ENCODE measurements around the gene GSTA4. TPM values are rescaled to one million over a fixed set of nuclear protein-coding genes. Genes with fewer than 3 reads are reported as not detected.
"Not testable (repeated sequence)": the region's sequence is repeated elsewhere in the genome, so short reads cannot be mapped to it uniquely, and the experiment has no call there.

Gene GSTA4
- total and polyA plus RNA-seq, 7 experiments from 2014 or later, result 0.31 to 3.3 (median 0.73) TPM; not detected in 1

DNA sequence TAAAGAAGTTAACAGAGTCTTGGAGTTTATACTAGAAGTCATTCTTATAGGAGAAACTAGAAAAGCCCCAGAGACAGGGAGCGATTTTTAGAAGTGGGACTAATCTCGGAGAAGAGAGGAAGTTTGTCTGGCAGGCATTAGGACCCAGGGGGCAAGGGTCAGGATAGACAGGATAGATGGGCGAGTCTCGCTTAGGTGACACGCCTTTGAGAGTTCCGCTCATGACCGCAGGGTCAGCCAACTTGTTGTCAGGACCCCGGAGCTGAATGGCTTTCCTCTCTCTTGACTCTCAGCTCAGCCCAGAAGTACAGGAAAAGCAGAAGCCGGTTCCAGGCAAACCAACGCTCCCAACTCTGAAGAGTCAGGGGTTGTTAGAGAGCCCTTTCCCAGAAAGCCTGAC is 34.1 kb downstream of the GSTA4 start:
- H3K36me3 Mint-ChIP-seq, H3K9me3 Mint-ChIP-seq: not testable (repeated sequence)

DNA sequence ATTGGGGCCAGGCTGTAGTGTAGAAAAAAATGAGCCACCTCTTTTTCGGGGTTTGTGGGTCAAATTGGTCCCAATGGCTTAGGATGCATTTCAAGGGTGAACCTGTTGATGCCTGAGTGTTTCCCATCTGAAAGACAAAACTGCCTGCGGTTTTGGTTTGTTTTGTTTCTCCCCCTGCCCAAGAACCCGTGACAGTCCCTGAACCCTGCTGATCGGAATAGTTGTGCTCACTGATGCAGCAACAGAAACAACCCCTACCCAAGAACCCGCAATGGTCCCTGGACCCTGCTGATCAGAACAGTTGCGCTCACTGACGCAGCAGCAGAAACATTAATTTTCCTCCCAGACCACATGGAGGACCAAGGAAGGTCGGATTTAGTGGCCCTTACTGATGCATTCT is 34.9 kb downstream of the GSTA4 start:
- H3K4me1 ChIP-seq (ENCODE audit: control insufficient read depth in 2 of 2, insufficient read depth in 2 of 2, low read length in 2 of 2); POLR2A ChIA-PET; DNase-seq; H3K4me1 Mint-ChIP-seq; CTCF ChIA-PET; H3K4me3 ChIP-seq (ENCODE audit: low read length); H3K27ac ChIP-seq (ENCODE audit: low read depth, low read length); H3K36me3 ChIP-seq (ENCODE audit: control insufficient read depth in 2 of 3, insufficient read depth in 3 of 3, low read length in 3 of 3); H3K27me3 ChIP-seq (ENCODE audit: control insufficient read depth in 2 of 2, insufficient read depth in 2 of 2, low read length in 2 of 2); H3K27me3 Mint-ChIP-seq; H3K27ac Mint-ChIP-seq; H3K36me3 Mint-ChIP-seq; H3K9me3 Mint-ChIP-seq; ATAC-seq; H3K9me3 ChIP-seq (ENCODE audit: control insufficient read depth in 2 of 3, low read length in 3 of 3); H3K4me3 Mint-ChIP-seq; intact Hi-C loops (cut with micrococcal nuclease): not testable (repeated sequence)

More for the DNA sequence above, 34.1 kb downstream of the GSTA4 start:
- H3K27me3 ChIP-seq (ENCODE audit: control insufficient read depth in 2 of 2, insufficient read depth in 2 of 2, low read length in 2 of 2); H3K27ac ChIP-seq (ENCODE audit: low read depth, low read length); H3K27me3 Mint-ChIP-seq; DNase-seq; H3K4me3 Mint-ChIP-seq; H3K4me3 ChIP-seq (ENCODE audit: low read length); H3K9me3 ChIP-seq (ENCODE audit: control insufficient read depth in 2 of 3, low read length in 3 of 3); POLR2A ChIA-PET; H3K4me1 Mint-ChIP-seq; H3K36me3 ChIP-seq (ENCODE audit: control insufficient read depth in 2 of 3, insufficient read depth in 3 of 3, low read length in 3 of 3); CTCF ChIA-PET; ATAC-seq; H3K4me1 ChIP-seq (ENCODE audit: control insufficient read depth in 2 of 2, insufficient read depth in 2 of 2, low read length in 2 of 2); intact Hi-C loops (cut with micrococcal nuclease): not testable (repeated sequence)
- H3K27ac Mint-ChIP-seq, result peak overlapping the region in 1 of 9 donors; percentile 57

DNA sequence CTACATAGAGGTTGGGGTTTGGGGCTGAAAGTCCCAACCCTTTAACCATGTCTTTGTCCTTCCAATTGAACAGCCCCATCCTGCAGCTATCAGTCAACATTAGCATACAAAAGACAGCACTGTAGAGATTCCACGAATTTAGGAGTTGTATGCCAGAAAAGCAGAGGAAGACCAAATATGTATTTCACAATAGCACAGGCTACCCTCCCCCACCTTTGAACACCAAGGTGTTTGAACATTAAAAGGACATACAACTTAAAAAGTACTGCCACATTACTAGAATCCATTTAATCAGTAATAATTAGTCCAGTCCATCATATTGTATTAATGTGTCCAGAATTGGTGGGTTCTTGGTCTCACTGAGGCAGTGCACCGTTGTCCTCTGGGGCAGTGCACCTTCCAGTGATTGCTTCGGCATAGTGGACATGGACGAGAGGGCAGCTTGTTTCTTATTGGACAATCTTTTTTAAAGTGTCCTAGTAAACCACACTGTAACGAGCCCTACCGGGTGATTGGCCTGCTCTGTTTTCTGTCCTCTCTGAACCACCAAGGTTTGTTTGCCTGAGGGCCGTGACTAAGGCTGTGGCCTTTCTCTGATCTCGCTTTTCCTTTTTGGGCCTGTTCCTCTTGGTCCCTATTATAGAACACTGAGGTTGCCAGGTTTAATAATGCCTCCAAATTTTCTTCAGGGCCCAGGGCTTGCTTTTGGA is 36.4 kb downstream of the GSTA4 start:
- H3K4me3 ChIP-seq (ENCODE audit: low read length), result no peak overlapping the region
- intact Hi-C loops (cut with micrococcal nuclease), result no loop called here
- H3K27ac ChIP-seq (ENCODE audit: low read depth, low read length), result no peak overlapping the region
- Mint-ChIP-seq H3K27me3 (peaks cover 0 to 9% (median 2%) of the 10 kb centered on the region in 5 donors), H3K4me3 (no peak overlapping the region), H3K9me3 (peaks cover 0 to 3% (median 0%) of the 10 kb centered on the region in 11 donors), H3K4me1 (no peaks in the 10 kb centered on the region), H3K27ac (no peak overlapping the region), H3K36me3 (no peaks in the 10 kb centered on the region)
- no peaks in the 10 kb centered on the region for H3K4me1 ChIP-seq (ENCODE audit: control insufficient read depth in 2 of 2, insufficient read depth in 2 of 2, low read length in 2 of 2)
- ChIA-PET CTCF (no interaction called here), POLR2A (no interaction called here)
- no peaks in the 10 kb centered on the region for H3K36me3 ChIP-seq (ENCODE audit: control insufficient read depth in 2 of 3, insufficient read depth in 3 of 3, low read length in 3 of 3)
- ATAC-seq, result no peak
- no peaks in the 10 kb centered on the region for H3K27me3 ChIP-seq (ENCODE audit: control insufficient read depth in 2 of 2, insufficient read depth in 2 of 2, low read length in 2 of 2)
- DNase-seq, result no peak
- no peaks in the 10 kb centered on the region for H3K9me3 ChIP-seq (ENCODE audit: control insufficient read depth in 2 of 3, low read length in 3 of 3)

DNA sequence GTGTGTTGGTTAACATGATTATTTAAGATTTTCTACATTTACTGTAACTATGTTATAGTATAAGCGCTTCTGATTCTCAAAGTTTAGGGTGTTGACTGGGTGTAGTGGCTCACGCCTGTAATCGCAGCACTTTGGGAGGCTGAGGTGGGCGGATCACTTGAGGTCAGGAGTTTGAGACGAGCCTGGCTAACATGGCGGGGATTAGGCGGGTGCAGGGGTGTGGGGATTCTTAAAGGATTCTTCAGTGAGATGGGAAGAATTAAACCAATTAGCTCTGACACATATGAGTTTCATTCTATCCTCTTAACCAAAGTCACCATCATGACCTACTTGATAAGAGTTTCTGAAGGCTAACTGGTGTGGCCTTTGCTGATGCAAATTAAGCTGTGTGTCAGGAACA is 39.2 kb downstream of the GSTA4 start:
- DNase-seq, result no peak
- POLR2A ChIA-PET, result no interaction called here
- H3K27me3 Mint-ChIP-seq, result peaks cover 0 to 9% (median 2%) of the 10 kb centered on the region in 5 donors
- H3K4me3 Mint-ChIP-seq, result no peak overlapping the region
- H3K4me1 Mint-ChIP-seq, result no peaks in the 10 kb centered on the region
- Histone ChIP-seq H3K4me1 (ENCODE audit: control insufficient read depth in 2 of 2, insufficient read depth in 2 of 2, low read length in 2 of 2) (no peaks in the 10 kb centered on the region), H3K9me3 (ENCODE audit: control insufficient read depth in 2 of 3, low read length in 3 of 3) (no peaks in the 10 kb centered on the region), H3K27ac (ENCODE audit: low read depth, low read length) (no peak overlapping the region), H3K4me3 (ENCODE audit: low read length) (no peak overlapping the region), H3K36me3 (ENCODE audit: control insufficient read depth in 2 of 3, insufficient read depth in 3 of 3, low read length in 3 of 3) (no peaks in the 10 kb centered on the region), H3K27me3 (ENCODE audit: control insufficient read depth in 2 of 2, insufficient read depth in 2 of 2, low read length in 2 of 2) (no peaks in the 10 kb centered on the region)
- no peak for ATAC-seq
- H3K9me3 Mint-ChIP-seq, result peaks cover 0 to 2% (median 0%) of the 10 kb centered on the region in 11 donors
- intact Hi-C loops (cut with micrococcal nuclease), result no loop called here
- no peak overlapping the region for H3K27ac Mint-ChIP-seq
- H3K36me3 Mint-ChIP-seq, result no peaks in the 10 kb centered on the region
- CTCF ChIA-PET, result no interaction called here

DNA sequence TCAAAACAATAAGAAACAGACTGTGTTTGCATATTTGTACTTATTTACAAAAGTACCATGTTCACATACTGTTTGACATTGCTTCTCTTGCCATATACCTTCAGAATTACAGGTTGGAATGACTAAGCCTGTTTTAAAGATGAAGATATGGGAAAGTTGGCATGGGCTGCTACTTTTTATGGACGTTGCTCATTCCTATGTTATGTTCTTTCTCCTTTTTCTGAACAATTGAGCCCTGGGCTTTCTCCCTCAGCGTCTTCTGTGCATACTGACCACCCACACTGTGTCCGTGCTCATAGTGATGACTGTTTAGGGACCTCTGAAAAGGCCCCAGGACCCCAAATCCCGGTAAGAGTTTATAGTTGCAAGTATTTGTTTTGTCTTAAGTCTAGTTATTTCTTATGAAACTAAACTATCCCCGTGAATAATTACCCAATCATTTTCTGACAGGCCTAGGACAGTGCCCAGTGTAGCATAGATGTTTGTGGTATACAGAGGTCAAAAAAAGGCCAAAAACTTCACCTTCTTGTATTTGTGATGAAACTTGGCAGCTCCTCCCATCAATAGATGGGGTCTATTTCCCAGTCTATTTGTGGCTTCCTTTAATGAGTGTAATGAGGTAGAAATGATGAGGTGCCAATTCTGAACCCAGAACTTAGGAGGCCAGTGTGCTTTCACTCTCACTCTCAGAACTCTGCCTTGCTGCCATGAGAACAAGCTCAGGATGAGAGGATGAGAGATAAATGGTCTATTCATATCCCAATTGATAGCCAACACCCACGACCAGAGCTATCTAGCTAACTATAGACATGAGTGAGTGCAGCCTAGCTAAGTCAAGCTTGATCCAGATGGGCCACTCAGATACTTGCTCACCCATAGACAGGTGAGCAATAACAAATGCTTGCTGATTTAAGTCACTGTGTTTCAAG is 40.9 kb downstream of the GSTA4 start:
- no peaks in the 10 kb centered on the region for H3K27me3 ChIP-seq (ENCODE audit: control insufficient read depth in 2 of 2, insufficient read depth in 2 of 2, low read length in 2 of 2)
- Mint-ChIP-seq H3K4me1 (no peaks in the 10 kb centered on the region), H3K27ac (no peak overlapping the region), H3K9me3 (peaks cover 0 to 2% (median 0%) of the 10 kb centered on the region in 11 donors), H3K27me3 (peaks cover 0 to 8% (median 4%) of the 10 kb centered on the region in 5 donors), H3K36me3 (no peaks in the 10 kb centered on the region), H3K4me3 (no peak overlapping the region)
- ATAC-seq (no peak), DNase-seq (no peak)
- ChIA-PET CTCF (no interaction called here), POLR2A (no interaction called here)
- H3K9me3 ChIP-seq (ENCODE audit: control insufficient read depth in 2 of 3, low read length in 3 of 3), result no peaks in the 10 kb centered on the region
- H3K27ac ChIP-seq (ENCODE audit: low read depth, low read length), result no peak overlapping the region
- no peaks in the 10 kb centered on the region for H3K4me1 ChIP-seq (ENCODE audit: control insufficient read depth in 2 of 2, insufficient read depth in 2 of 2, low read length in 2 of 2)
- H3K36me3 ChIP-seq (ENCODE audit: control insufficient read depth in 2 of 3, insufficient read depth in 3 of 3, low read length in 3 of 3), result no peaks in the 10 kb centered on the region
- intact Hi-C loops (cut with micrococcal nuclease), result no loop called here
- H3K4me3 ChIP-seq (ENCODE audit: low read length), result no peak overlapping the region

DNA sequence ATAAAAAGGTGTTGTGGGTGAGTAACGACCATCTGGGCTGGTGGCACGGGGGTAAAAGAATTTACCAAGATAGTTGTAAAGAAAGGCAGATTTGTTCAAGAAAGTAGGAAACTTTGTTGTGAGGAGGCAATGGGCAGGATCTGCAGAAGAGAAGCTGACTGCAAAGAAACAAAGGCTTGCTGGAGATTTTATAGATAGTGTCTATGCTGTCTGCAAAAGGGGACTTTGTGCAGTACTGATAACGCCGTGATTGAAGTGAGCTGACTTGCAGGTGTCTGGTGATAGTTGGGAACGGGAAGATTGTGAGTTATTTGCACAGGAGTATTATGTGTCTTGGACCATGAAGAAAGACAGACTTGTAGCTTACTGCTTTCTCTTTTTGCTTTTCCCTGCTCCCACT is 48.8 kb downstream of the GSTA4 start:
- H3K27ac ChIP-seq (ENCODE audit: low read depth, low read length), result no peak overlapping the region
- peaks cover 17 to 30% (median 22%) of the 10 kb centered on the region in 5 donors for H3K27me3 Mint-ChIP-seq
- H3K9me3 Mint-ChIP-seq, result no peaks in the 10 kb centered on the region
- intact Hi-C loops (cut with micrococcal nuclease), result no loop called here
- H3K4me3 ChIP-seq (ENCODE audit: low read length), result no peak overlapping the region
- DNase-seq, result peak in 1 of 9 donors; percentile 7
- ChIA-PET CTCF (no interaction called here), POLR2A (no interaction called here)
- H3K36me3 ChIP-seq (ENCODE audit: control insufficient read depth in 2 of 3, insufficient read depth in 3 of 3, low read length in 3 of 3), result no peaks in the 10 kb centered on the region
- H3K36me3 Mint-ChIP-seq, result no peaks in the 10 kb centered on the region
- H3K4me1 Mint-ChIP-seq, result peaks cover 0 to 10% (median 7%) of the 10 kb centered on the region in 7 donors
- no peaks in the 10 kb centered on the region for H3K27me3 ChIP-seq (ENCODE audit: control insufficient read depth in 2 of 2, insufficient read depth in 2 of 2, low read length in 2 of 2)
- H3K9me3 ChIP-seq (ENCODE audit: control insufficient read depth in 2 of 3, low read length in 3 of 3), result no peaks in the 10 kb centered on the region
- ATAC-seq, result no peak
- no peak overlapping the region for H3K27ac Mint-ChIP-seq
- no peaks in the 10 kb centered on the region for H3K4me1 ChIP-seq (ENCODE audit: control insufficient read depth in 2 of 2, insufficient read depth in 2 of 2, low read length in 2 of 2)
- peak overlapping the region in 1 of 10 donors; percentile 2 for H3K4me3 Mint-ChIP-seq

All from naive thymus-derived CD4-positive, alpha-beta T cell (primary cell).